GM19328 (cell line): ENCODE measurements around the gene TALDO1.
A peak's percentile ranks its signal among the peaks of the same experiment; 100 is the strongest.

Source experiments
- ATAC-seq: cut with Tn5 transposase; IDR thresholded peaks from one replicate; pipeline ENCODE4 v1.9.1; 2021; ENCODE audit warnings: mild to moderate bottlenecking, moderate library complexity; ENCODE audit not compliant: unreplicated experiment

The TALDO1 gene

DNA sequence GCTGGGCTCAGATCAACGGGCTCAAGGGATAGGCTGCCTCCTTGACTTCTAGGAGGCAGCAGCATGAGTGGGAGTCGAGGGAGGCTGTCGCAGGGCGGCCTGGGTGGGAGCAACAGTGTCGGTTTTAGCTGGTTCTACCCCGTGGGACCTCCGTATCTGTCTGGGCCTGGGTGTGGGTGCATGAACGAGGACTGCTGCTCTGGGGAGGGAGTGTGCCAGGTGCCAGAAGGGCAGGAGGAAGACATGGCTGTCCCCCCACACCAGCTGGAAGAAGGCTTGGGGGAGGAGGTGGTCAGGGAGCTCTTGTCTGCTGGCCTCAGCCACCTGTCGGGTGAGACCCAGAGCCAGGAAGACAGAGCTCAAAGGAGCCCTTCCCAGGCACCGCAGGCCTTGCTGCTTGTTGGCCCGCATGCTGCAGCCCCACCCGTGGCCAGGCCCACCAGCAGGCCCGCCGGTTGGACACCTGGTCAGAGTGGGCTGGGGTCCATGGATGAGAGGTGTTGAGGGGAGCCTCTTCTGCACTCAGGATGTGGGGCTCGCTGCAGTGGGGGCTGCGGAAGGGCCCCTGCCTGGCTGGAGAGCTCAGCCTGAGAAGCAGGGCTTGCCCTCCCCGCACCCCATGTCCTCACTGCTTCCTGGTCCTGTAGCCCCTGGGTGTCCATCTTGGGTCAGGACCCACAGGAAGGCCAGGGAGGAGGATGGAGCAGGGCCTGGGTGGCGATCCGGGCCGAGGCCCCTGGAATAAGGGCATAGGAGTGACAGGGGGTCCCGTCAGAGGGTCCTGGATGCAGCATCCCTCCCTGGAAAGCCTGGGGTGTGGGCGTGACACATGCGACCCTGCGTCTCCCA lies 39.2 kb downstream of the TALDO1 start:
- no peak for ATAC-seq

DNA sequence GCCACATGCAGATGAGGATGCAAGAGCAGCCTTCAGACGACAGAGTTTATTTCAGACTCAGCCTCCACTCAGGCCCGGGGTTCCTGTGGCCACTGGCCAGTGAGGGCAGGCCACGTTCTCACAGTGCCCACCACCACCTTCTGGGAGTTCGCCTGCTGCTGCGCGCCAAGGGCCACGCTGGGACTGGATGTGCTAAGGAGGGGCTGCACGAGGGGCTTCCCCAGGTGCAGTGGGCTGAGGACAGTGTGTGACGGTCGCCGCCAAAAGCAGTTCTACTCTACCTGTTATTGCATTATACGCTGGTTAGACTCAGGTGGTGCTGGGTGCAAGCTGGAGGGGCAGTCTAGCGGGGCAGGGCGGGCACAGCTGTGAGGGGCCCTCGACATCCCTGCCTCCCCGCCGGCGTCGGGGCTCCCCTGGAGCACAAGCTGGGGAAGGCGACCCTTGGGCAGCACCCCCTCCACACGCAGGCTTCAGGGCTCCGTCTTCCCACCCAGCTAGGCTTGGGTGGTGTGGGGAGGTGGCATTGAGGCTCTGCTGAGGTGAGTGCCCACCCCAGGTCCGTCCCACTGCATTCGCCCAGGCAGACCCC lies 39.9 kb downstream of the TALDO1 start:
- no peak for ATAC-seq

DNA sequence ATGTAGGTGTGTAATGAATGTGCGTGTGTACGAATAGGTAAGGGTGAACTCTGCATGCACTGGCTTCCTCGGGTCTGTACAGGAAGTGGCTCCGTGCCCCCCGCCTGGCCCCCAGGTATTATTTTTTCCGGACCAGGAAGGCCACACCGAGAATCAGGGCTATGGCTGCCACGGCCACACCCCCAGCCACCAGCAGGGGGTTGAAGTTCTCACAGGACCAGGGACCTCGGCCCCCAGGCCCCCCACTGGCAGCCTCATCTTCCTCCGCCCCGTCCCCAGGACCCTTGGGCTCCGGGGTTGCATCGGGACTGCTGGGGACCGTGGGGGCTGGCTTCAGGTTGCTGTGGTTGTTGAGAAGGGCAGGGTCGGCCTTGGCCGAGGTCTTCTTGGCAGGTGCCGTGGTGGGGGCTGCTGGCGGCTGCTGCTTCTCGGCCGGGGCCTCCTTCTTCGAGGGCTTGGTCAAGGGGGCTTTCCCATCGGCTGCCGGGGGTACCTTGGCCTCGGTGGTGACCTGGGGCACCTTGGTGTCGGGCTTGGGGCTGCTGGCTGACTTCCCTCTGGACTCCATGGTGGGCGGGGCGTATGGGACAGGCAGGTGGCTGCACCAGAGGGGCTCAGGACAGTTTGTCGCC lies 40.9 kb downstream of the TALDO1 start:
- no peak for ATAC-seq

DNA sequence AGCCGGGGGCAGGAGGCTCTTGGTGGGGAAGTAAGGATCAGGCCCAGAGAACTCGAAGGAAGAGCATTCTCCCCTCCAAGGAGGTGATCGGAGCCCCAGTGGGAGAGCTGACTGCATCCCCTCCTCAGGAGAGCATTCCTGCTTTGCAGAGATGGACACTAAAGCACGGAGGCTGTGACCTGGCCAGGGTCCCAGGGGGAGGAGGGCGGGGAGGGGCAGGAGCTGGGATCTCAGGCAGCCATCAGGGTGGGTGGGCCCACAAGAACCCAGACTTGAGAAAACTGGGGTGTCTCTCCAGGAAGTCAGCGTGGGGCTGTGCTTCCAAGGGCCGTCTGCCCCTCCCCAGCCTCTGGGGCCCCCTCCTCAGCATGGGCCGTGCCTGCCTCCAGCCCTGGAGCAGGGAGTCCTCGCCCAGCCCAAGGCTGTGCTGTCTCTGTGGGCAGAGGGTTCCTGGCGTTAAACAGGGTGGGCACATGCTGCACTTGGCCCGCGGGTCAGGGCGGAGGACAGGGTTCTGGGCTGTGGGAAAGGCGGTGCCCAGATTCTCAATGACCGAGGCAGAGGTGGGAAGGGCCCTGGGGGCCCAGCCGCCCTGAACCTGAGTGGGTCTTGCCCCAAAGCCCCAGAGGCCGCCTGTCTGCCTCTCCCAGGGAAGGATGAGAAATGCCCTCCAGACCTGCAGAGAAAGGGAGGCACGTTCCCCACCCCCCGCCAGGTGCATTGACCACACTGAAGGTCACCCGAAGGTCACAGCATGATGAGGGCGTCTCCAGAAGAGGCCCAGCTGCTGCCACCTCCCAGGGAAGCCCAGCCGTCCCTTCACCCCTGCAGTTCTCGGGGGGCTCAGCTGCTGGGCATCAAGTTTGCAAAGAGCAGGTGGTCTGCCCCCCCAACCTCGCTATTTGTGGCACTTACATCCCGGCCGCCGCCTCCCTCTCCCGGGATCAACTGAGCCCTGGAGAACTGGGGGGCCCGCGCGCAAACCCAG lies 42.0 kb downstream of the TALDO1 start:
- no peak for ATAC-seq

DNA sequence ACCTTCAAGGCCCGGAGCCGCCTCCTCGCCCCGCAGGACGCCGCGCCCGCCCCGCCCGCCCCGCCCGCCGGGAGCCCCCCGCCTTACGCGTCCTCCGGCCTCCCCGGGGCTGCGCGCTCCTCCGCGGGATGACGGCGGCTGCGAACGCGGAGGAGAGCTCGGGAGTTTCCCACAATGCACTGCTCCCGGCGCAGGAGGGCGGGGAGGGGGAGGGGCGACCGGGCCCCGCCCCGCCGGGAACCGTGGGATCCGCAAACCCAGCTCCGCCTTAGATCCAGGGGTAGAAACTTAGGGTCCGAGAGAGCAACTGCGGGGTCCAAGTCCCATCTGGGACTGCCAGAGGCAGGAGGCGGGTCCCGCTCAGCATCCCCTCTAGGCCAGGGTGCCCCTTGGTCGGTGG lies 42.7 kb downstream of the TALDO1 start, which contains the start of gene CEND1:
CEND1 (minus strand) TSS at position 148 of the 400 bp plus-strand sequence. CDS start 1,514 bp downstream, outside the sequence.
- no peak for ATAC-seq

DNA sequence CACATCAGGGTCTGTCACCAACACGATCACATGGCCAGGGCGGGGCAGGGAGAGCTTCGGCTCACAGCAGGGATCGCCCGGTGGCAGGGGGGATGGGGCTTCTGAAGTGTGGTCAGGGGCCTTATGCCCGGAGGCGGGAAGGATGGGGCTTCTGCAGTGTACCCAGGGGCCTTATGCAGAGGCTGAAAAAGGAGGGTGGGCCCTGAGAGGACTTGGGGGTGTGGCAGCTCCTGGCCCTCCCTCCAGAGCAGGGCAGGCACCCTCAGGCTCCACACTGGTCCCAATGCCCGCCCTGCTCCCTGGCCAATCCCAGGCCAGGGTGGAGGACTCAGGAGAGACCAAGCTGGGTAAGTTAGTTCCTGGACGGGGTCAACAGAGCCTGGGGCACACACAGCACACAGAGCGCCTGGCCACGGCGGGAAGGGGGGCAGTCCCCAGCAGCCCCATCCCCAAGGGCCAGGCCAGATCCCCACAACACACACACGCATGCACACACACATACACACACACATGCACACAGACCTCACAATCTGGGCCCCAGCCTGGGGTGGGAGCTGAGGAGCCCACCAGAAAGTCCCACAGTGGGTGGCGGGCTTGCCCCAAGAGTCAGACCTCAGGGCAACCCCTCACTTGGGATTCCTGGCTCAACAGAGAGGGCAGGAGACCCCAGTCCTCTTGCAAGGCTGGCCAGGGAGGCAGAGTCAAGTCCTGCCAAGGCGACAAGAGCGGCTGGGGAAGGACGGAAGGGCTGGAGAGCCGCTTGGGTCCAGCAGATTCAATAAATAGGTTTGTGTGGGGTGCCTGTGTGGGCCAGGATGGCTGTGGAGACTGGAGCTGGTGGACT lies 43.7 kb downstream of the TALDO1 start:
- ATAC-seq, result no peak

DNA sequence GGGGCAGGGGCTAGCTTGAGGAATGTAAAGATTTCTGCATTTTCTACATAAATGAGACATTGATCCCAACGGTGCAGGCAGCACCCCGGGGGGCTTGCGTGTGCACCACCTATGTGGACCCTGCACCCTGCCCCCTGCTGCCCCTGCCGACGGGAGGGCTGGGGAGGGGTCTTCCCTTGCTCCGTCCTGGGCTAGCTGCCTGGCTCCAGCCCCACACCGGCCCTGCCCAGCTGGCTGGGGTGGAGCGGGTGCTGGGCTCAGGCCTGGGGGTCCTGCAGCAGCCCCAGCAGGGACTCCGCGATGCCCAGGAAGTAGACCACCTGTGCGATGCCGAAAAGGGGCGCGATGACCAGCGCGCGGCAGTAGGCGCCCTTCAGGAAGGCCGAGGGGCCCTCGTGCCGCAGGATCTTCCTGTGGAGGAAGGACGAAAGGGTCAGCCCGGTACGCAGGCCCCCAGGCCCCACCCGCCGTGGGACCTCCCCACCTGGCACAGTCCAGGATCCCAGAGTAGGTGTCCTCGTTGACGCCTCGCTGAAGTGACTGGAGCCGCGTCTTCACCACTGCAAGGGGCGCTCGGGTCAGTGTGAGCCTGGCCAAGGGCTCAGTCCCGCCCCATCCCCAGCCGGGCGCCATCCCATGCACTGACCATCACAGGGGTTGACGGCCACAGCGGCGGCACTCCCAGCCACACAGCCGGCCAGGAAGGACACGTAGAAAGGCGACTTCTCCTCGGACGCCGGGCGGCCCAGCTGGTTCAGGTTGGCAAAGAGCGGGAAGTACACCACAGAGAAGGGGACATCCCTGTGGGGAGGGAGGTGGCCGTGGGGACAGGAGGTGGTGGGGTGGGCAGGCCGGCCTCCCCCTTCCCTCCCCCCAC lies 44.6 kb downstream of the TALDO1 start:
- ATAC-seq, result no peak

DNA sequence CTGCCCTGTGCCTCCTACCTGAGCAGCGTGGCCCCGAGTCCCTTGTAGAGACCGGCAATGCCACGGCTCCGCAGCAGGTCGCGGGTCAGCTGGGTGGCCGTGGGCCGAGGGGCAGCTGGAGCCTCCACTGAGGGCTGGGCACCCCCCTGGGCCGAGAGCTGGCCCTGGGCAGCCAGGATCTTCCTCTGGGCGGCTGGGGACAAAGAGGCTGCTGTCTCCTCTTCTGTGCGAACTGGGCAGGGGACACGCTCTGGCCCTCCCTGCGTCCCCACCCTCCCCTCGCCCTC lies 45.2 kb downstream of the TALDO1 start:
- ATAC-seq, result no peak

DNA sequence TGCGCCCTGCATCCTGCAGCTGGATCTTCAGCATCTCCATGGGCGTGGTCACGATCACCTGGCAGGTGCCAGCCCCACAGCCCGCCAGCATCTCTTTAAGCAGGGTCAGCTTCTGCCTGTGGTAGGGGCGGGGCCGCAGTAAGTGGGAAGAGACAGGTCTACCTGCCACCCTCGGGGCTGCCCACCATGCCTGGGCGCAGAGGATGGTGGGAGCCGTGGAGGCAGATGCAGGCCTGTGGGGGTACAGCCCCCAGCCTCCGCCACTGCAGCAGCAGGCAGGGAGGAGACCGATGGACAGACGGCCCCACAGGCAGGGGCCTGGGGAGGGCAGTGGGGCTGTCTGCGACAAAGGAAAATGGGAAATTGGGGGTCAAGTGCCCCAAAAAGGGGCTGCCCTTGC lies 45.6 kb downstream of the TALDO1 start:
- no peak for ATAC-seq

DNA sequence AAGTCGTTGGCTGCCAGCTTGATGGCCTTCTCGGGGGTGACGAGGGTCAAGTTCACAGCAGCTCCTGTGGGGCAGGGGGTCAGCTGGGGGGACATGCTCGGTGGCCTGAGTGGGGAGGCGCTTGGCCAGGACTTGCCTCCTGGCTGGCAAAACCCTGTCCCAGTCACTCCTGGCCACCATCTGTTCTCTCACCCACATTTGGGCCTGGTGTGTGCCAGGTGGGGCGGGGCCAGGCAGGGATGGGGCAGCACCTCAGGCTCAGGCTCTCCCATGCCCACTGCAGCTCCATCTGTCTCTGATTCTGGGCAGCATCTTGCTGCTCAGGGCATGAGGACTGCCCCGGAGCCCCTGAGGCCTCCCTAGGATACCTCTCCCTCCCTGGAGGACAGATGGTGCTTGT lies 46.3 kb downstream of the TALDO1 start:
- ATAC-seq, result no peak

DNA sequence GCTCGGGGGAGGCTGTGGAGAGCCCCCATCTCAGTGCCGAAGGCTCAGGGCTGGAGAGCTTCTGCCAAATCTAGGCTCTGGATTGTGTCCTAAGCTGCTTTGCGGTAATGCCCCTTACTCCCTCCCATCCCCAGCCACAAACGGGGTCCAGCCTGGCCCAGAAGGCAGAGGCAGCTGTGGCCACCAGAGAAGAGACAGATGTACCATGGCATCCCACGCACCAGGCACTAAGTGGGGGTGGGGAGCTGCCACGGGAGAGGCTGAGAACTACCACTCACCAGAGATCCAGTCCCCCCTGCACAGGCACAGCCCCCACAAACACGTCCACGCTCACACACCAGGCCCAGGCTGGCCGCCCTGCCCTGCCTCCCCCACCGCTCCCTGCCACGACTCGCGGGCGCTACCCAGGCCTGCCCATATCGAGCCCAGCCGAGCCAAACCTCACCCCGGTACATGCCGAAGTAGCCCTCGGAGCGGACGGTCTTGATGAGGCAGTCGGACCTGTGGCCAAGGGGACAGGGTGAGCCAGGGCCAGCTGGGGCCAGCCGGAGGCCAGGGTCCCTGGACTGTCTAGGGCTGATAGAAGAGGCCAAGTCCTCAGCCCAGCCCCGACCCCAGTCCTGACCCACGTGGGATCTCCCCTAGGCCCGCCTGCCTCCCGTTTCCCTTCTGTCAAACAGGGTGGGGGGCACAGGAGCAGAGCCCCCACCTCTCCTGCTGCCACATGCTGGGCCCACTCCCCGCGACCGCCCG lies 46.9 kb downstream of the TALDO1 start:
- ATAC-seq, result no peak

DNA sequence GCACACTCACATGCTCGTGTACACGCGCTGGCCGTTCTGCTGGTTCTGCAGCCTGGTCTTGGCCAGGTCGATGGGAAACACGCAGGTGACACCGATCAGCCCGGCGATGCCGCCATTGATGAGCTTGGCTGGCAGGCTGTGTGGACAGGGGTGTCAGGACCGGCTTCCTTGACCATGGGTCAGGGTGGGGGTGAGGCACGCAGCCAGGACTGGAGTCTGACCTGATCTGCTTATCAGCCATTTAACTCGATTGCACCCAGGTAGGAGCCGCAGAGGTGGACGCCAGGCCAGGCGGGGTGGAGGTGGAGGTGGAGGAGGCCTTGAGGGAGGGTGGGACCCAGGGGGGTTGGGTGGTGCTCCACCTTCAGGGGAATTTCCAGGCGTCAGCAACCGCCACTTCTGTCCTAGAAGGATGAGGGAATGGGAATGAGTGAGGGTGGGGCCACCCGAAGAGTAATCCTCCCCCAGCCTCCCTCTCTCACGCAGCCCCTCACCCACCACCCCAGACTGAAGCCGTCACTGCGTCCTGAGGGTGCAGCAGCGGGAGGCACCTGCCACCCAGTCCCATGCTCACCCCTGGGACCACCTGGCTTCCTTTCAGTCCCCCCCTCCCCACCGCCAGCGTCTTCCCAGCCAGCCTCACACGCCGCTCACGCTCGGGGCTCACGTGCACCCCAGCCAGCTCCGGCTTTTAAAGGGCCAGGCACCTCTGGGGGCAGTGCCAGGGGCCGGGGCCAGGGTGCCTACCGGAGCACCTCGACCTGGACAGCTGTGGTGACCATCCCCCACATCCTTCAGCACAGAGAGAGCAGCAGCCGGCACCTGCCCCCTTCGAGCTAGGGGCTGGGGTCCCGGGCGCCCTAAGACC lies 47.7 kb downstream of the TALDO1 start:
- ATAC-seq, result no peak

DNA sequence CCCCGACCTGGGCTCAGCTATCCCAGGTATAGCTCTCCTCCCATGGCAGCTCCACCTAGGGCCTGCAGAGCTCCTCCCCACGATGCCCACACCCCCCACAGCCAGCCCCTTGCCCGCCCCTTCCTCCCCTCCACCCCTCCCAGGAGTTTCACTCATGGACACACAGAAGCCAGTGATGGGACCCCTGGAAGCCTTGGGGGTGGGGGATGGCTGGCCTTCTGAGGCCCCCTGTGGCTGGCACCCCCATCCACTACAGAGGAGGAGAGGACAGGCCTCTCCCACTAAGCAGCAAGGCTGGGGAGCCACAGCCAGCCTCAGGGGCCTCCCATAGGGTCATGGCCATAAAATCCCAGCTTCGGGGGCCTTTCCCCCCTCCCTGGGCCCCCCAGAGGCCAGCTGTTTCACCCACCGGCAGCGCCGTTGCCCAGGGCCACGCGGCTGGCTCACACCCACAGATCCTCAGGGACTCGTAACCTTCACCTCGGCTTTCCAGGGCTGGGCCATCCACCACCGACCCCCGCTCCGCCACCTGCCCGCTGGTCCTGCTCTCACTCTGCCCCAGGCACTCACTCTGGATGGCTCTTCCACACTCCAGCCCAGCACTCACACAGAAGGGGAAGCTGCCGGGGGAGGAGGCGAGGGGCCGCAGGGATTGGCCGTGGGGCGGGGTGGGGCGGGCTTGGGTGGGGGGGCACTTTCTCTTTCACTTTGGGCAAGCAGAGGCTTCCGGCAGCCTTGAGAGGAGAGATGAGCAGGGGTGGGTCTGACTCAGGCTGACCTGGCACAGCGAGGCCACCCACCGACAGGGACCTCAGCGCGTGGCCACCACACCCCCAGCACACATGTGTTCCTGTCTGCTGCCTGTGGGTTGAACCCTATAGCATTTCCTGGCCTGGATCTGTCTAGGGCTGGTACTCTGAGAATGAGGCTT lies 48.6 kb downstream of the TALDO1 start:
- no peak for ATAC-seq

DNA sequence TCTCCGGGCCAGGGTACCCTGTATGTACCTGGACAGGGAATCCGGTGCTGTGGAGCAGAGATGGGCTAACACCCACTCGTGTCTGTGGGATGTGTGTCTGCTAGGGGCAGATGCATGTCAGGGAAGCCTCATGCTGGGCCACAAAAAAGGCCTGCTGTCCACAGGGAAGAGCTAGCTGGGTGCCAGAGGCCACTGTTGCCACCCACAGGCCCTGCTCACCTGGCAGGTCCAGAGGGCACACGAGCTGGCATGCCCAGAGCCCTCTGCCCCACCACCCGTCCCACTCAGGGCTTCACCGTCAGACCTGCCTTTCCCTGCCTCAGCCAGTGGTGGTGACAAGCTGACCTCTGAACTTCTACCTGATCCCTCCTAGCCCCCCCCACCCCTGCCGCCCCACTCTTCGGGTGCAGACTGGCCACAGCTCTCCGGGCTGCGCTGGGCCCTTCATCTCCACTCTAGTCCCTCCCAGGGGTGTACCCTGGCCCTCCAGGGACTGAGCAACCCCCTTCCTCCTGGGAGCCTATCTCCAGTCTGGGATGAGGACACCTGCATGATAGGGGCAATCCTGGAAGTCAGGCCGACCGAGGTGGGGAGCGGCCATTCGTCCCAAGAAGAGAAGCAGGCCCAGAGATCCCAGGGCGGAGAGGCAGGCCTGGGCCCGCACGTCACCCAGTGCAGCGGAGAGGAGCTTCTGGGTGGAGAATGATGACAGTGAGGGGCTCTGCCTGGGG lies 49.5 kb downstream of the TALDO1 start:
- ATAC-seq, result no peak

DNA sequence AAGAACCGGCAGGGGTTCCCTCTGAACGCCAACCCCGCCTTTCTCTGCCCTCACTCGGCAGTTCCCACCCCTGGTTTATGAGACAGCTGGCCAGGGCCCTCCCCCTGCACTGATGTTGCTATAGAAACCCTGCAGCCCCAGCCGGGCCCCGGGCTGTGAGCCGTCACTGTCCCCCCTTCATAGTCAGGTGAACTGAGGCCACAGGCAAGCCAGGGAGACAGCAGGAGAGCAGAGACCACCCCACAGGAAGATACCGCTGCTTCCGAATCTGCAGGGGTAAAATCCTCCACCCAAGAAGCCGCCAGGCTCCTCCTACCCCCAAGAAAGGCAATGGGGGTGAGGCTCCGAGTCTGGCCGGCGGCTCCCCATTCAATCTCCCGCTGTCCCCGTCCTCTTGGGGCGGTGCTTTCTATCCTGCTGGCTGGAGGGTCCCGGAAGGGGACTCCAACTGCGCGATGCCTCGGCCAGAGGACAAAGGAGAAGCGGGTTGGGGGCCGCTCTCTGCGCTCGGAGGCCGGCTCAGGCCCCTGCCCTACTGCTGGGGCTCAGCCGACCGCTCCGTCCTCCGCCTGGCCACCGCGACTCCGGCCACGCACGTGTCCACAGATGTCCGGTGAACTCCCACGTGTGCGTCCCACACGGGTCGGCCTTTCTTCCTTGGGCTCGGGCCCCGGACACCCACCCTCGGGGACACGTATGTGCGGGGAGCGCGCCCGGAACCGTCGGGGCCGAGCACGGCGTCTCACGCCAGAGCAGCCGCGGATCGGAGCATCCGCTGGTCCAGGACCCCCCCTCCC lies 50.2 kb downstream of the TALDO1 start:
- ATAC-seq, result peak; percentile 37
